GM12878 (cell line): ENCODE results near the gene GPC5.
"Not testable (repeated sequence)": the region's sequence is repeated elsewhere in the genome, so short reads cannot be mapped to it uniquely, and the experiment has no call there.

Experiments used
- CBX5 ChIP-seq: sonication (generic); IDR thresholded peaks from 2 replicates; pipeline ENCODE4 v1.6.1; 2016; ENCODE audit warnings: low read depth, moderate library complexity, mild to moderate bottlenecking, inconsistent platforms
- CTCF ChIP-seq, 3 experiments: IDR thresholded peaks in 2 of 3; conservative IDR thresholded peaks in 1 of 3; 2 replicates each; pipeline ENCODE4 v1.5.1; 2011; ENCODE audit warnings: low read depth in 3 of 3, low read length in 3 of 3, mild to moderate bottlenecking in 3 of 3, control low read depth in 2 of 3, moderate library complexity in 2 of 3, inconsistent platforms in 1 of 3, mixed read lengths in 1 of 3; ENCODE audit not compliant: control insufficient read depth in 2 of 3, insufficient read depth in 1 of 3; ENCODE audit errors: extremely low read depth in 1 of 3
- IKZF1 ChIP-seq: fragments of 450-650 bp; conservative IDR thresholded peaks from 2 replicates; pipeline ENCODE4 v1.6.1; 2017; ENCODE audit warnings: antibody characterized with exemption, mild to moderate bottlenecking
- IRF4 ChIP-seq: IDR thresholded peaks from 2 replicates; pipeline ENCODE4 v1.6.1; 2011; ENCODE audit warnings: low read depth, low read length
- MEF2B ChIP-seq: fragments of 450-650 bp; IDR thresholded peaks from 2 replicates; pipeline ENCODE4 v1.6.1; 2018; ENCODE audit warnings: mild to moderate bottlenecking, moderate library complexity; ENCODE audit not compliant: partially characterized antibody, poor library complexity, severe bottlenecking
- MYC ChIP-seq: IDR thresholded peaks from 2 replicates; pipeline ENCODE4 v1.6.1; 2011; ENCODE audit warnings: mild to moderate bottlenecking, low read length, moderate library complexity, inconsistent platforms; ENCODE audit not compliant: insufficient read depth, insufficient replicate concordance, insufficient read length, severe bottlenecking
- POLR2A ChIP-seq: IDR thresholded peaks from 2 replicates; pipeline ENCODE4 v1.6.1; 2011; ENCODE audit warnings: low read depth, mild to moderate bottlenecking, low read length
- SIN3A ChIP-seq: IDR thresholded peaks from 2 replicates; pipeline ENCODE4 v1.6.1; 2012; ENCODE audit warnings: low read depth, low read length, improper control_type of control experiment
- SP1 ChIP-seq: IDR thresholded peaks from one replicate; pipeline ENCODE4 v1.6.1; 2011; ENCODE audit warnings: low read depth, low read length
- STAT3 ChIP-seq: IDR thresholded peaks from 2 replicates; pipeline ENCODE4 v1.6.1; 2011; ENCODE audit warnings: low read depth, low read length, improper control_type of control experiment
- SUZ12 ChIP-seq: fragments of 200-600 bp; sonication (generic); IDR thresholded peaks from one replicate; pipeline ENCODE4 v1.6.1; 2018; ENCODE audit warnings: antibody characterized with exemption, mild to moderate bottlenecking; ENCODE audit not compliant: unreplicated experiment
- TAF1 ChIP-seq: IDR thresholded peaks from 2 replicates; pipeline ENCODE4 v1.6.1; 2011; ENCODE audit warnings: mild to moderate bottlenecking, low read depth, low read length, borderline replicate concordance
- ZZZ3 ChIP-seq: IDR thresholded peaks from 2 replicates; pipeline ENCODE4 v1.6.1; 2011; ENCODE audit warnings: low read depth; ENCODE audit not compliant: control insufficient read depth, insufficient read length
- TF ChIP-seq, protein P1 (sequence below): fragments of 450-650 bp; formaldehyde crosslinking; IDR thresholded peaks from 2 replicates; pipeline ENCODE4 v1.4.0; 2020; ENCODE audit warnings: mild to moderate bottlenecking, moderate library complexity

DNA sequence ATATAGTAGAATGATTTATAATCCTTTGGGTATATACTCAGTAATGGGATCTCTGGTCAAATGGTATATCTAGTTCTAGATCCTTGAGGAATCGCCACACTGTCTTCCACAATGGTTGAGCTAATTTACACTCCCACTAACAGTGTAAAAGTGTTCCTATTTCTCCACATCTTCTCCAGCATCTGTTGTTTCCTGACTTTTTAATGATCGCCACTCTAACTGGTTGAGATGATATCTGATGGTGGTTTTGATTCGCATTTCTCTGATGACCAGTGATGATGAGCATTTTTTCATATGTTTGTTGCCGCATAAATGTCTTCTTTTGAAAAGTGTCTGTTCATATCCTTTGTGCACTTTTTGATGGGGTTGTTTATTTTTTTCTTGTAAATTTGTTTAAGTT lies 1140.7 kb downstream of the GPC5 start:
- not testable (repeated sequence) for TF ChIP-seq STAT3; MYC; CBX5; POLR2A; MEF2B; TAF1; SP1; CTCF (IDR thresholded peaks at IDR 0.05 in 2 of 3, conservative IDR thresholded peaks at IDR 0.05 in 1 of 3; ENCODE audit: control insufficient read depth in 2 of 3, extremely low read depth in 1 of 3, insufficient read depth in 1 of 3, low read depth in 3 of 3, low read length in 3 of 3); SIN3A; SUZ12; IKZF1; IRF4; ZZZ3
- TF ChIP-seq, protein P1, sequence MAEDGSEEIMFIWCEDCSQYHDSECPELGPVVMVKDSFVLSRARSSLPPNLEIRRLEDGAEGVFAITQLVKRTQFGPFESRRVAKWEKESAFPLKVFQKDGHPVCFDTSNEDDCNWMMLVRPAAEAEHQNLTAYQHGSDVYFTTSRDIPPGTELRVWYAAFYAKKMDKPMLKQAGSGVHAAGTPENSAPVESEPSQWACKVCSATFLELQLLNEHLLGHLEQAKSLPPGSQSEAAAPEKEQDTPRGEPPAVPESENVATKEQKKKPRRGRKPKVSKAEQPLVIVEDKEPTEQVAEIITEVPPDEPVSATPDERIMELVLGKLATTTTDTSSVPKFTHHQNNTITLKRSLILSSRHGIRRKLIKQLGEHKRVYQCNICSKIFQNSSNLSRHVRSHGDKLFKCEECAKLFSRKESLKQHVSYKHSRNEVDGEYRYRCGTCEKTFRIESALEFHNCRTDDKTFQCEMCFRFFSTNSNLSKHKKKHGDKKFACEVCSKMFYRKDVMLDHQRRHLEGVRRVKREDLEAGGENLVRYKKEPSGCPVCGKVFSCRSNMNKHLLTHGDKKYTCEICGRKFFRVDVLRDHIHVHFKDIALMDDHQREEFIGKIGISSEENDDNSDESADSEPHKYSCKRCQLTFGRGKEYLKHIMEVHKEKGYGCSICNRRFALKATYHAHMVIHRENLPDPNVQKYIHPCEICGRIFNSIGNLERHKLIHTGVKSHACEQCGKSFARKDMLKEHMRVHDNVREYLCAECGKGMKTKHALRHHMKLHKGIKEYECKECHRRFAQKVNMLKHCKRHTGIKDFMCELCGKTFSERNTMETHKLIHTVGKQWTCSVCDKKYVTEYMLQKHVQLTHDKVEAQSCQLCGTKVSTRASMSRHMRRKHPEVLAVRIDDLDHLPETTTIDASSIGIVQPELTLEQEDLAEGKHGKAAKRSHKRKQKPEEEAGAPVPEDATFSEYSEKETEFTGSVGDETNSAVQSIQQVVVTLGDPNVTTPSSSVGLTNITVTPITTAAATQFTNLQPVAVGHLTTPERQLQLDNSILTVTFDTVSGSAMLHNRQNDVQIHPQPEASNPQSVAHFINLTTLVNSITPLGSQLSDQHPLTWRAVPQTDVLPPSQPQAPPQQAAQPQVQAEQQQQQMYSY = not testable (repeated sequence)
